Effector memory CD4-positive, alpha-beta T cell (primary cell): ENCODE data around the gene LENG9.
"Not testable (repeated sequence)": the region's sequence is repeated elsewhere in the genome, so short reads cannot be mapped to it uniquely, and the experiment has no call there.

Experiments
- DNase-seq, 3 donors: peaks; one replicate each; pipeline ENCODE4 v3.0.0-alpha.2; 2020
- H3K27ac ChIP-seq: 2 replicates; pipeline ENCODE4 v1.7.0; 2013; ENCODE audit warnings: mild to moderate bottlenecking, low read length, moderate library complexity; ENCODE audit not compliant: insufficient read depth, poor library complexity, severe bottlenecking
- H3K27me3 ChIP-seq: replicated peaks from 2 replicates; pipeline ENCODE4 v1.7.0; 2013; ENCODE audit warnings: mild to moderate bottlenecking, low read length; ENCODE audit not compliant: insufficient read depth, control insufficient read depth, poor library complexity, severe bottlenecking
- H3K36me3 ChIP-seq: 2 replicates; pipeline ENCODE4 v1.7.0; 2013; ENCODE audit warnings: mild to moderate bottlenecking, low read length, moderate library complexity; ENCODE audit not compliant: control insufficient read depth, insufficient read depth
- H3K4me1 ChIP-seq: 2 replicates; pipeline ENCODE4 v1.7.0; 2013; ENCODE audit warnings: low read length, mild to moderate bottlenecking; ENCODE audit not compliant: control insufficient read depth, insufficient read depth, poor library complexity, severe bottlenecking
- H3K4me3 ChIP-seq: 2 replicates; pipeline ENCODE4 v1.7.0; 2013; ENCODE audit warnings: low read length, low read depth, mild to moderate bottlenecking; ENCODE audit not compliant: insufficient read depth, poor library complexity, severe bottlenecking
- H3K9me3 ChIP-seq: 2 replicates; pipeline ENCODE4 v1.7.0; 2013; ENCODE audit warnings: mild to moderate bottlenecking, low read length, moderate library complexity; ENCODE audit not compliant: control insufficient read depth

LENG9 gene

GRCh38 chr19:54469496-54469934 is 5.9 kb upstream of the LENG9 start:
- Histone ChIP-seq H3K36me3 (no peaks in the 10 kb centered on the region), H3K4me3 (no peak overlapping the region), H3K27ac (no peak overlapping the region), H3K9me3 (no peaks in the 10 kb centered on the region), H3K4me1 (peaks cover 16% of the 10 kb centered on the region), H3K27me3 (peaks cover 18% of the 10 kb centered on the region)
- no peak for DNase-seq

- not testable (repeated sequence) for H3K27ac ChIP-seq, H3K4me3 ChIP-seq, H3K9me3 ChIP-seq, H3K36me3 ChIP-seq, DNase-seq
- Histone ChIP-seq H3K27me3 (peaks cover 11% of the 10 kb centered on the region), H3K4me1 (peaks cover 30% of the 10 kb centered on the region)
Observed at GRCh38 chr19:54466110-54466480, 2.5 kb upstream of the LENG9 start.

- Histone ChIP-seq H3K27me3 (peaks cover 6% of the 10 kb centered on the region), H3K4me1 (peaks cover 25% of the 10 kb centered on the region), H3K9me3 (no peaks in the 10 kb centered on the region), H3K27ac (no peak overlapping the region), H3K36me3 (peaks cover 10% of the 10 kb centered on the region), H3K4me3 (no peak overlapping the region)
- no peak for DNase-seq
Observed at GRCh38 chr19:54465426-54466109, 2.0 kb upstream of the LENG9 start.

GRCh38 chr19:54464630-54465425 is 1.2 kb upstream of the LENG9 start:
- H3K27ac ChIP-seq = peak overlapping the region; percentile 58
- H3K27me3 ChIP-seq = peaks cover under 1% of the 10 kb centered on the region
- peak overlapping the region; percentile 71 for H3K4me3 ChIP-seq
- H3K9me3 ChIP-seq = no peaks in the 10 kb centered on the region
- peaks cover 25% of the 10 kb centered on the region for H3K4me1 ChIP-seq
- DNase-seq = peak; percentile 46 to 57 (median 52)
- H3K36me3 ChIP-seq = peaks cover 16% of the 10 kb centered on the region

GRCh38 chr19:54464044-54464629 is 559 bp upstream of the LENG9 start:
- H3K27me3 ChIP-seq = no peaks in the 10 kb centered on the region
- peak overlapping the region; percentile 80 for H3K27ac ChIP-seq
- H3K9me3 ChIP-seq = no peaks in the 10 kb centered on the region
- H3K36me3 ChIP-seq = peaks cover 23% of the 10 kb centered on the region
- peak overlapping the region; percentile 71 for H3K4me3 ChIP-seq
- peaks cover 25% of the 10 kb centered on the region for H3K4me1 ChIP-seq
- DNase-seq = peak; percentile 78 to 83 (median 82)

- Histone ChIP-seq H3K9me3 (no peaks in the 10 kb centered on the region), H3K4me1 (peaks cover 25% of the 10 kb centered on the region), H3K36me3 (peaks cover 35% of the 10 kb centered on the region), H3K27ac (peak overlapping the region; percentile 80), H3K27me3 (no peaks in the 10 kb centered on the region), H3K4me3 (peak overlapping the region; percentile 71)
- DNase-seq = peak; percentile 45 to 58 (median 53)
Observed at GRCh38 chr19:54462655-54463530, 685 bp downstream of the LENG9 start.

GRCh38 chr19:54462047-54462654 is 1.4 kb downstream of the LENG9 start:
- peaks cover 43% of the 10 kb centered on the region for H3K36me3 ChIP-seq
- no peaks in the 10 kb centered on the region for H3K9me3 ChIP-seq
- H3K27me3 ChIP-seq = no peaks in the 10 kb centered on the region
- peaks cover 25% of the 10 kb centered on the region for H3K4me1 ChIP-seq
- peak overlapping the region; percentile 46 for H3K4me3 ChIP-seq
- no peak for DNase-seq
- H3K27ac ChIP-seq = peak overlapping the region; percentile 80

- Histone ChIP-seq H3K9me3 (no peaks in the 10 kb centered on the region), H3K4me1 (peaks cover 25% of the 10 kb centered on the region), H3K4me3 (no peak overlapping the region), H3K27me3 (no peaks in the 10 kb centered on the region), H3K27ac (no peak overlapping the region), H3K36me3 (peaks cover 48% of the 10 kb centered on the region)
- no peak for DNase-seq
Observed at GRCh38 chr19:54461613-54462012, 2.0 kb downstream of the LENG9 start.

GRCh38 chr19:54461210-54461609 is 2.4 kb downstream of the LENG9 start:
- H3K27me3 ChIP-seq = no peaks in the 10 kb centered on the region
- peaks cover 52% of the 10 kb centered on the region for H3K36me3 ChIP-seq
- H3K4me1 ChIP-seq = peaks cover 25% of the 10 kb centered on the region
- no peak for DNase-seq
- H3K4me3 ChIP-seq = no peak overlapping the region
- H3K27ac ChIP-seq = no peak overlapping the region
- no peaks in the 10 kb centered on the region for H3K9me3 ChIP-seq
